GM12801 (cell line): Measurements from ENCODE around the gene TPO.

Experiments used
- TF ChIP-seq, protein P1 (sequence below): IDR thresholded peaks from one replicate; pipeline ENCODE4 v1.5.1; 2011; ENCODE audit warnings: control low read depth; ENCODE audit not compliant: insufficient read length; ENCODE audit errors: extremely low read depth

Gene TPO

DNA sequence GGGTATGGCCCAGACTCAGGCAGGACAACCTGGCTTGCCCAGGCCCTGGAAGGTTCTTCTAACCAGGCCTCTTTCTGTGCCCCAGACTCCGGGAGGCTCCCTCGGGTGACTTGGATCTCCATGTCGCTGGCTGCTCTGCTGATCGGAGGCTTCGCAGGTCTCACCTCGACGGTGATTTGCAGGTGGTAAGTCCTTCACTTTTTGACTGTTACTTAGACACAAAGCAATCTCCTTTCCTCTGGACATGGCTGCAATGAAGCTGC, 103.5 kb downstream of the TPO start:
- TF ChIP-seq, protein P1, sequence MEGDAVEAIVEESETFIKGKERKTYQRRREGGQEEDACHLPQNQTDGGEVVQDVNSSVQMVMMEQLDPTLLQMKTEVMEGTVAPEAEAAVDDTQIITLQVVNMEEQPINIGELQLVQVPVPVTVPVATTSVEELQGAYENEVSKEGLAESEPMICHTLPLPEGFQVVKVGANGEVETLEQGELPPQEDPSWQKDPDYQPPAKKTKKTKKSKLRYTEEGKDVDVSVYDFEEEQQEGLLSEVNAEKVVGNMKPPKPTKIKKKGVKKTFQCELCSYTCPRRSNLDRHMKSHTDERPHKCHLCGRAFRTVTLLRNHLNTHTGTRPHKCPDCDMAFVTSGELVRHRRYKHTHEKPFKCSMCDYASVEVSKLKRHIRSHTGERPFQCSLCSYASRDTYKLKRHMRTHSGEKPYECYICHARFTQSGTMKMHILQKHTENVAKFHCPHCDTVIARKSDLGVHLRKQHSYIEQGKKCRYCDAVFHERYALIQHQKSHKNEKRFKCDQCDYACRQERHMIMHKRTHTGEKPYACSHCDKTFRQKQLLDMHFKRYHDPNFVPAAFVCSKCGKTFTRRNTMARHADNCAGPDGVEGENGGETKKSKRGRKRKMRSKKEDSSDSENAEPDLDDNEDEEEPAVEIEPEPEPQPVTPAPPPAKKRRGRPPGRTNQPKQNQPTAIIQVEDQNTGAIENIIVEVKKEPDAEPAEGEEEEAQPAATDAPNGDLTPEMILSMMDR: no peak

DNA sequence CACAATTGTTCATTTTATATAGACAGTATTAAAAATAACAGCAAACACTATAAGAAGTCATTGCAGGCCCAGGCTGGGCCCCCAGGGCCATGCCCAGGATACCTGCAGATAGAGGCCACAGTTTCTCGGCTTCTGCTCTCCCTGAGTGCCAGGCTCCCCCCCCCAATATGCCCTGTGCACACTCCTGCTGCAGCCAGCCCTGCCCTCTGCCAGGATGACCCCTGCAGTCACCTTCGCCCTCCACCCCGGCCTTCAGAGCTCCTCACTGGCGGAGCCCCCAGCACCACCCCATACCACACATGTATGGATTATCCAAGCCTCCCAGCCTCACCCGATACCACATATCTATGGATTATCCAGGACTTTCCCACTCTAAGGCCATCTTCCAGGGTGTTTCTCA, 104.5 kb downstream of the TPO start:
- TF ChIP-seq, protein P1: no peak

DNA sequence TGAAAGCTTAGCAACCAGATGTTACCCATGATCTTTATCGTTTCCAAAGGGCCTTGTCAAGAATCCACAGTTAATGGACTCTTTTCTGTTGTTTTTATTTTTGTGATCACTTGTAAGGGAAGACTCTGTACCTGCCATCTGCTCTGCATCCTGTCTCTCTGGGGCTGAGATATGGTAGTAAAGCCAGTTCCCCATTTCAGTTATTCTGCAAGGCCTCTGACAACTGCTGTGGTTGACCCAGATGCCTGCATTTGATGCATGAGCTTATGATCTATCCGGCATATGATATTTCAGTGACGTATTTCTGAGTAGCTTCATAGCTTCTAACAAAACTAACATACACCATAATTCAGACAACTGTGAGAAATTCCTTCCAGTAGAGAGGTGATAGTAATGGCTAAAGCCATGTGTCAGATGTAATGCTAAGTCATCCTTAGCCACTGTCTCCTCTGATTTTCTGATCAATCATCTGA, 105.1 kb downstream of the TPO start:
- TF ChIP-seq, protein P1: no peak

DNA sequence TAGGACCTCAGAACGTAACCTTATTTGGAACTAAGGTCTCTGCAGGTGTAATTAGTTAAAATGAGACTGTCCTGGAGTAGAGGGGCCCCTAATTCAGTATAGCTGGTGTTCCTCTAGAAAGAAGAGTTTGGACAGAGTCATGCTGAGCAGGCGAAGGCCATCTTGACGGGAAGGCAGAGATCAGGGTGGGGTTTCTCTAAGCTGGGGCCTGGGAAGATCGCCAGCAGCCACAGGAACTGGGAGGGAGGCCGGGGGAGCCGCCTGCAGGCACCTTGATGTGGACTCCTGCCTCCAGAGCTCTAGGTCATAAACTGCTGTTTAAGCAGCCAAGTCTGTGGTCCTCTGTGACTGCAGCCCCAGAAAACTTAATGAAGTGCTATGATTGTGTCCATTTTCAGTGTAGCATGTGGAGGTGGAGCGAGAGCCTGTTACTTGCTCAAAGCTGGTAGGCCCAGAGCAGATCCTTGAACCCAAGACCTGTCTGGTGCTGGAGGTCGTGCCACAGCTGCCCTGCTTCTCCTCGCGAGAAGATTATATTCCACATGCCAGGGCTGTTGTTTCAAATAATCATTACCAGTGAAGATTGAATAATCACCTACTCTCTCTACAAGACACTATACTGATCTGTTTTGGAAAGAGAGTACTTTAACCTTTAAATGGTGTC, 105.7 kb downstream of the TPO start:
- TF ChIP-seq, protein P1: no peak

DNA sequence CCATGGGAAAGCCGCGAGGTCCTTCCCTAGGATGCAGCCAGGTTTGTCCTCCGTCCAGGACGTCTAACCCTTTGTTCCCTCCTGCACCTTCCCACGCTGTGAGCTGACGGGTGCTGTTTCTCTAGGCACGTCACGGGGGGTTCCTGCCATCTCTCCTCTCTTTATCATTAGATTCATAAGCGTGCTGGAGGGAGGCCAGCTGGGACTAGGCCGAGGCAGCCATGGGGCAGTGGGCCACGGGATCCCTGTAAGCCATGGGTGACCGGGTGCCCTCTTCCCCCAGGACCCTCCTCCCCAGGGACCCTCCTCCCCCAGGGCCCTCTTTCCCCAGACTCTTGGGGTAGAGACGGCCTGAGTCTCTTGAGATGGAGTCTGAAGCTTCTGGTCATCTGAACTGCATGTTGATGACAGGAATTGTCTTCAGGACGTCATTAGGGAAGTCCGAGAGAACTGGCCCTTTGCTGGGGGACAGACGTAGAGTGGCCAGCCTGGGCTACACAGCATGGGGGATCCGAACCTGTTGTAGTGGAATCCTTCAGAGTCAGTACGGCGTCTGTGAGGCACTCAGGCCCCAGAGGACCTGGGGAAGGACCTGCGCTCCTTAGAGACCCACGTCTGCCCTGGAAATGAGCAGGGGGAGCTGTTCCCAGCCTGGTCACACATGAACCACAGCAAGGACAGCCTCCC, 108.1 kb downstream of the TPO start:
- TF ChIP-seq, protein P1: no peak

DNA sequence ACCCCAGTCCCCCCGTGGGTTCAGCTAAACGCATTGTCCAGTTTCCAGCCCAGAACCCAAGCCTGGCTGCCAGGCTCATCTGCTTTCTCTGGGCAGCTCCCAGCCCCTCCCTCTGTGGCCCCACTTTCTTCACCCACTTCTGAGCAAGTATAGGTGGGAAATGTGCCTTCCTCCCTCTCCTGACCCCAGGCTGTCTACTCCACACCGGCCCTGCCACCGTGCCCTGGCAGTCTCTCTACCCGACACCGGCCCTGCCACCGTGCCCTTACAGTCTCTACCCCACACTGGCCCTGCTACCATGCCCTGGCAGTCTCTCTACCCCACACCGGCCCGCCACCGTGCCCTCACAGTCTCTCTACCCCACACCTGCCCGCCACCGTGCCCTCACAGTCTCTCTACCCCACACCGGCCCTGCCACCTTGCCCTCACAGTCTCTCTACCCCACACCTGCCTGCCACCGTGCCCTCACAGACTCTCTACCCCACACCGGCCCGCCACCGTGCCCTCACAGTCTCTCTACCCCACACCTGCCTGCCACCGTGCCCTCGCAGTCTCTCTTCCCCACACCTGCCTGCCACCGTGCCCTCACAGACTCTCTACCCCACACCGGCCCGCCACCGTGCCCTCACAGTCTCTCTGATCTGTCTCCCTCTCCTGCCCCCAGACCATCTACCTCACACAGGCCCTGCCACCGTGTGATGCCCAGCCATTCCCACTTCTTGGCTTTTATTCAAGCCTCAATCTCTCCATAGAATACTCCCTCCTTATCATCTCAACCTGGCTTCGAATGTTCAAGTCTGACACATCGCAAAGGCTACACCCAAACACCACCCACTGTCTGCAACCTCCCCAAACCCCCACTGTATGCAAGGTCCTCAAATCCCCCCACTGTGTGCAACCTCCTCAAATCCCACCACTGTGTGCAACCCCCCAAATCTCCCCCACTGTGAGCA, 108.9 kb downstream of the TPO start:
- TF ChIP-seq, protein P1: no peak

DNA sequence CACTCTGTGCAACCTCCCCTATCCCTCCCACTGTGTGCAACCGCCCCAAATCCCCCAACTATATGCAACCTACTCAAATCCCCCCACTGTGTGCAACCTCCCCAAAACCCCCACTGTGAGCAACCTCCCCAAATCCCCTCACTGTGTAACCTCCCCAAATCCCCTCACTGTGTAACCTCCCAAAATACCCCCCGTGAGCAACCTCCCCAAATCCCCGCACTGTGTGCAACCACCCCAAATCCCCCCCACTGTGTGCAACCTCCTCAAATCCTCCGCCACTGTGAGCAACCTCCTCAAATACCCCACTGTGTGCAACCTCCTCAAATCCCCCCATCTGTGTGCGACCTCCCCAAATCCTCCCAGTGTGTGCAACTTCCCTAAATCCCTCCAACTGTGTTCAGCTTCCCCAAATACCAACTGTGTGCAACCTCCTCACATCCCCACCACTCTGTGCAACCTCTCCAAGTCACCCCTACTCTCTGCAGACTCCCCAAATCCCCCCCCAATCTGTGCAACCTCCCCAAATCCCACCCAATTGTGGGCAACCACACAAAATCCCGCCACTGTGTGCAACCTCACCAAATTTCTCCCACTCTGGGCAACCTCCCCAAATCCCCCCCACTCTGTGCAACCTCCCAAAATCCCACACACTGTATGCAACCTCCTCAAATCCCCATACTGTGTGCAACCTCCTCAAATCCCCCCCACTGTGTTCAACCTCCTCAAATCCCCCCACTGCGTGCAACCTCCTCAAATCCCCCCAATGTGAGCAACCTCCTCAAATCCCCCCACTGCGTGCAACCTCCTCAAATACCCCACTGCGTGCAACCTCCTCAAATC, 114.1 kb downstream of the TPO start:
- TF ChIP-seq, protein P1: no peak
